GM12878 (cell line): ENCODE measurements around the gene PFKFB3. TPM values are rescaled to one million over a fixed set of nuclear protein-coding genes. Genes with fewer than 3 reads are reported as not detected.

Source experiments
- ATAC-seq: fragments of 200-7000 bp; cut with Tn5 transposase; 3 replicates; pipeline ENCODE4 v1.9.1; 2020; ENCODE audit warnings: mild to moderate bottlenecking, moderate library complexity
- BruUV-seq: library from RNA; stranded (reverse); fragments of 400-500 nt; replicated peaks from 2 replicates; lab custom pipeline; 2021; lab: Mats Ljungman, UMichigan
- CTCF ChIA-PET: fragments of 300-600 bp; sonication (Branson Sonifier 250); formaldehyde crosslinking; extraction: SDS; loops from one replicate; lab custom pipeline; 2021; ENCODE audit warnings: inconsistent platforms; lab: Yijun Ruan, JAX
- POLR2A ChIA-PET: fragments of 350-600 bp; formaldehyde crosslinking; extraction: SDS; loops from one replicate; lab custom pipeline; 2021; ENCODE audit warnings: inconsistent platforms; lab: Charles Lee
- RAD21 ChIA-PET: fragments of 300-600 bp; sonication (Branson Sonifier 250); formaldehyde crosslinking; loops from one replicate; lab custom pipeline; 2023; ENCODE audit warnings: antibody characterized with exemption; ENCODE audit not compliant: unreplicated experiment; lab: Charles Lee
- SMC1A ChIA-PET: fragments of 300-600 bp; sonication (Branson Sonifier 250); formaldehyde crosslinking; loops from one replicate; lab custom pipeline; 2023; ENCODE audit not compliant: unreplicated experiment, uncharacterized antibody; lab: Charles Lee
- DNase-seq: peaks from one replicate; pipeline ENCODE4 v3.0.0-alpha.2; 2011; ENCODE audit warnings: low read depth, low spot score
- FAIRE-seq: peaks from 3 replicates; lab custom pipeline; 2011; peaks lifted over from hg19 to GRCh38; lab: Jason Lieb, UNC
- H2AFZ ChIP-seq: 2 replicates; pipeline ENCODE4 v1.6.0; 2011; ENCODE audit warnings: low read depth, low read length, control low read depth; ENCODE audit not compliant: control insufficient read depth
- H3K27ac ChIP-seq: 2 replicates; pipeline ENCODE4 v1.5.1; 2011; ENCODE audit warnings: control low read depth; ENCODE audit not compliant: control insufficient read depth, insufficient read depth
- H3K27me3 ChIP-seq, 2 experiments: replicated peaks in 1 of 2; 2 replicates each; pipeline versions ENCODE4 v1.6.0 to v1.6.1; 2011; ENCODE audit warnings: low read length in 1 of 2; ENCODE audit not compliant: control insufficient read depth in 2 of 2, insufficient read depth in 2 of 2
- H3K36me3 ChIP-seq, 2 experiments: 2 replicates each; pipeline ENCODE4 v1.5.1; 2011; ENCODE audit warnings: low read length in 1 of 2; ENCODE audit not compliant: control insufficient read depth in 2 of 2, insufficient read depth in 2 of 2
- H3K4me1 ChIP-seq: 2 replicates; pipeline ENCODE4 v1.6.1; 2011; ENCODE audit warnings: mild to moderate bottlenecking, low read length, moderate library complexity, mixed read lengths; ENCODE audit not compliant: control insufficient read depth, insufficient read depth
- H3K4me2 ChIP-seq: 2 replicates; pipeline ENCODE4 v1.6.0; 2011; ENCODE audit warnings: control low read depth; ENCODE audit not compliant: control insufficient read depth, insufficient read depth
- H3K4me3 ChIP-seq: fragments of 200-600 bp; sonication (generic); 2 replicates; pipeline ENCODE4 v1.5.1; 2016
- H3K79me2 ChIP-seq: 2 replicates; pipeline ENCODE4 v1.6.0; 2011; ENCODE audit warnings: low read length; ENCODE audit not compliant: control insufficient read depth, insufficient read depth
- H3K9ac ChIP-seq: 2 replicates; pipeline ENCODE4 v1.8.0; 2011; ENCODE audit warnings: low read length, control low read depth, mixed read lengths; ENCODE audit not compliant: control insufficient read depth, insufficient read depth
- H3K9me3 ChIP-seq: replicated peaks from 3 replicates; pipeline ENCODE4 v1.5.1; 2011; ENCODE audit warnings: mild to moderate bottlenecking, low read length; ENCODE audit not compliant: control insufficient read depth, insufficient read depth
- H4K20me1 ChIP-seq: 2 replicates; pipeline ENCODE4 v1.6.0; 2011; ENCODE audit not compliant: control insufficient read depth, insufficient read depth
- E2F4 ChIP-seq: IDR thresholded peaks from 2 replicates; pipeline ENCODE4 v1.6.1; 2012; ENCODE audit warnings: low read depth, low read length, improper control_type of control experiment
- E4F1 ChIP-seq: fragments of 450-650 bp; IDR thresholded peaks from 2 replicates; pipeline ENCODE4 v1.6.1; 2018; ENCODE audit warnings: borderline replicate concordance, mild to moderate bottlenecking; ENCODE audit not compliant: partially characterized antibody
- EGR1 ChIP-seq, 2 experiments: IDR thresholded peaks; 1 replicate in 1 of 2; 2 replicates in 1 of 2; pipeline ENCODE4 v1.6.1; 2011 to 2012; ENCODE audit warnings: low read depth in 2 of 2, low read length in 2 of 2, borderline replicate concordance in 1 of 2, mild to moderate bottlenecking in 1 of 2, moderate library complexity in 1 of 2
- EP300 ChIP-seq, 2 experiments: fragments of 150-350 bp in 1 of 2; IDR thresholded peaks; 2 replicates each; pipeline ENCODE4 v1.6.1; 2011 to 2012; ENCODE audit warnings: low read depth in 2 of 2, low read length in 2 of 2, borderline replicate concordance in 1 of 2, improper control_type of control experiment in 1 of 2, inconsistent platforms in 1 of 2; ENCODE audit not compliant: control insufficient read depth in 1 of 2
- EZH2 ChIP-seq: IDR thresholded peaks from 2 replicates; pipeline ENCODE4 v1.6.1; 2012; ENCODE audit warnings: low read depth, mild to moderate bottlenecking, control low read depth, inconsistent platforms, low read length, borderline replicate concordance; ENCODE audit not compliant: control insufficient read depth
- IRF4 ChIP-seq: IDR thresholded peaks from 2 replicates; pipeline ENCODE4 v1.6.1; 2011; ENCODE audit warnings: low read depth, low read length
- KAT2A ChIP-seq: conservative IDR thresholded peaks from 2 replicates; pipeline ENCODE4 v1.6.1; 2011; ENCODE audit warnings: low read depth, low read length; ENCODE audit not compliant: control insufficient read depth
- LARP7 ChIP-seq: fragments of 450-650 bp; IDR thresholded peaks from 2 replicates; pipeline ENCODE4 v1.6.1; 2017; ENCODE audit warnings: mild to moderate bottlenecking
- POLR2AphosphoS5 ChIP-seq: IDR thresholded peaks from 2 replicates; pipeline ENCODE4 v1.6.1; 2011; ENCODE audit warnings: mild to moderate bottlenecking, low read length, inconsistent platforms
- RCOR1 ChIP-seq: conservative IDR thresholded peaks from 2 replicates; pipeline ENCODE4 v1.6.1; 2012; ENCODE audit warnings: low read depth, low read length, improper control_type of control experiment
- TCF7 ChIP-seq: IDR thresholded peaks from 2 replicates; pipeline ENCODE4 v1.6.1; 2014; ENCODE audit warnings: antibody characterized with exemption, borderline replicate concordance
- ZNF207 ChIP-seq: fragments of 450-650 bp; IDR thresholded peaks from 2 replicates; pipeline ENCODE4 v1.6.1; 2014; ENCODE audit warnings: antibody characterized with exemption, mild to moderate bottlenecking, borderline replicate concordance
- ZNF24 ChIP-seq: fragments of 450-650 bp; IDR thresholded peaks from 2 replicates; pipeline ENCODE4 v1.6.1; 2017; ENCODE audit warnings: antibody characterized with exemption, mild to moderate bottlenecking
- ZNF622 ChIP-seq: fragments of 450-650 bp; IDR thresholded peaks from 2 replicates; pipeline ENCODE4 v1.6.1; 2017; ENCODE audit warnings: mild to moderate bottlenecking, inconsistent platforms
- WGBS: methylation state at CpG from one replicate; pipeline ENCODE4 v1.1.6; 2016; ENCODE audit warnings: low lambda C conversion rate; ENCODE audit not compliant: insufficient replicate concordance, insufficient coverage; ENCODE audit errors: missing lambda C conversion rate; 5-methylcytosine and 5-hydroxymethylcytosine counted together
- in situ Hi-C: fragments of 300-500 bp; cut with MboI; formaldehyde crosslinking; loops from 9 replicates; pipeline ENCODE4 v1.14.3; 2018; ENCODE audit warnings: mixed read lengths
- intact Hi-C: fragments of 100-400 bp; cut with micrococcal nuclease; formaldehyde crosslinking; loops from one replicate; pipeline ENCODE4 v1.14.2; 2022; ENCODE audit not compliant: unreplicated experiment
- polyA plus RNA-seq, 11 experiments: library from polyadenylated mRNA; depleted of rRNA in 4 of 11; unstranded in 6 of 11; stranded (reverse) in 5 of 11; fragments of >200 nt; fragmentation: Nextera tagmentation in 4 of 11; fragmentation: Illumina TruSeq in 1 of 11; extraction: Ambion mirVana in 4 of 11; extraction: Trizol in 1 of 11; gene quantifications; 1 replicate in 1 of 11; 2 replicates in 10 of 11; pipeline versions ENCODE4 v1.2.1 to v1.2.3, GENCODE V29; 2011 to 2016; ENCODE audit warnings: inconsistent platforms in 2 of 11, missing spikeins in 2 of 11, low read depth in 1 of 11
- total RNA-seq, 4 experiments: library from RNA; depleted of rRNA in 3 of 4; stranded (reverse); fragments of >200 nt in 3 of 4; fragmentation: Illumina TruSeq in 1 of 4; extraction: Trizol in 1 of 4; gene quantifications; 2 replicates each; pipeline versions ENCODE4 v1.2.1 to v1.2.3, GENCODE V29; 2013 to 2021

Gene PFKFB3
- total and polyA plus RNA-seq, 10 of the 15 experiments (the other 5 are each of a cell fraction or from before 2014, with no cell fraction given), result 1.6 to 46.7 (median 13.7) TPM

- H3K9ac ChIP-seq, result no peak overlapping the region
- ChIA-PET RAD21 (no interaction called here), SMC1A (no interaction called here), POLR2A (interaction anchor here (0.6 kb wide), 1 partner anchor 71 kb away, joined by 3 read pairs; no protein-coding TSS in a partner anchor), CTCF (no interaction called here)
- ATAC-seq (no peak), DNase-seq (no peak), FAIRE-seq (no peak)
- 95% methylated on average over 9 of the region's 9 CpGs for WGBS
- BruUV-seq, result no TSS peak
- intact Hi-C loops, result no loop called here
- H3K9me3 ChIP-seq, result no peaks in the 10 kb centered on the region
- no peak overlapping the region for H3K4me3 ChIP-seq
- H4K20me1 ChIP-seq, result no peaks in the 10 kb centered on the region; the same call in 1 of the 2 replicates
- H3K27me3 ChIP-seq, result no peaks in the 10 kb centered on the region
- no peak overlapping the region for H3K4me2 ChIP-seq
- no peak overlapping the region for H3K27ac ChIP-seq
- no peak overlapping the region for H2AFZ ChIP-seq
- no peak for TF ChIP-seq ZNF622
- peak; percentile 27; the same call in 1 of the 2 replicates for TF ChIP-seq POLR2AphosphoS5
- H3K79me2 ChIP-seq, result no peaks in the 10 kb centered on the region
- H3K36me3 ChIP-seq, result peaks cover 24 to 39% of the 10 kb centered on the region in 2 experiments
- no peaks in the 10 kb centered on the region for H3K4me1 ChIP-seq
- in situ Hi-C loops, result no loop called here
Observed at GRCh38 chr10:6227346-6227745, 24.6 kb downstream of the PFKFB3 start.

- no TSS peak for BruUV-seq
- no peak overlapping the region for H3K4me2 ChIP-seq
- no peaks in the 10 kb centered on the region for H3K9me3 ChIP-seq
- no peaks in the 10 kb centered on the region for H3K4me1 ChIP-seq
- no peak for DNase-seq
- H3K9ac ChIP-seq, result no peak overlapping the region
- H3K27me3 ChIP-seq, result no peaks in the 10 kb centered on the region
- H3K79me2 ChIP-seq, result no peaks in the 10 kb centered on the region
- no peak for FAIRE-seq
- H3K36me3 ChIP-seq, result peaks cover 26 to 39% of the 10 kb centered on the region in 2 experiments
- H2AFZ ChIP-seq, result no peak overlapping the region
- ChIA-PET RAD21 (no interaction called here), CTCF (no interaction called here), SMC1A (no interaction called here), POLR2A (no interaction called here)
- intact Hi-C loops, result no loop called here
- no peak for ATAC-seq
- no peaks in the 10 kb centered on the region; the same call in 1 of the 2 replicates for H4K20me1 ChIP-seq
- H3K4me3 ChIP-seq, result no peak overlapping the region
- 79% methylated on average over 20 of the region's 20 CpGs for WGBS
- in situ Hi-C loops, result no loop called here
- H3K27ac ChIP-seq, result no peak overlapping the region
- TF ChIP-seq EGR1 (IDR thresholded peaks at IDR 0.05; ENCODE audit: borderline replicate concordance in 1 of 2, low read depth in 2 of 2, low read length in 2 of 2) (no peak), EZH2 (no peak), RCOR1 (no peak), IRF4 (no peak), POLR2AphosphoS5 (no peak), KAT2A (no peak), TCF7 (no peak), ZNF207 (no peak), ZNF24 (no peak), LARP7 (no peak), EP300 (IDR thresholded peaks at IDR 0.05; ENCODE audit: borderline replicate concordance in 1 of 2, control insufficient read depth in 1 of 2, low read depth in 2 of 2, low read length in 2 of 2) (no peak), E2F4 (no peak), E4F1 (no peak)
Observed at GRCh38 chr10:6228010-6228511, 25.3 kb downstream of the PFKFB3 start.
